Measurements from ENCODE around the gene NINJ2. TPM values are rescaled to one million over a fixed set of nuclear protein-coding genes. Genes with fewer than 3 reads are reported as not detected.

The NINJ2 gene
- total RNA-seq, 1 experiment from 2014 or later: 4.1 TPM

- no peak for DNase-seq (ENCODE audit: low read depth)
Measured at GRCh38 chr12:673849-674248, 10.6 kb upstream of the NINJ2 start.

- DNase-seq (ENCODE audit: low read depth): no peak
Measured at GRCh38 chr12:669576-669945, 6.3 kb upstream of the NINJ2 start.

GRCh38 chr12:668090-668481 lies 4.8 kb upstream of the NINJ2 start:
- DNase-seq (ENCODE audit: low read depth): no peak

GRCh38 chr12:666766-667308 lies 3.6 kb upstream of the NINJ2 start:
- peak; percentile 41 for DNase-seq (ENCODE audit: low read depth)

GRCh38 chr12:666066-666465 lies 2.8 kb upstream of the NINJ2 start:
- DNase-seq (ENCODE audit: low read depth): no peak

GRCh38 chr12:664779-665092 lies 1.5 kb upstream of the NINJ2 start:
- no peak for DNase-seq (ENCODE audit: low read depth)

- no peak for DNase-seq (ENCODE audit: low read depth)
Measured at GRCh38 chr12:664075-664778, 982 bp upstream of the NINJ2 start.

- peak; percentile 27 for DNase-seq (ENCODE audit: low read depth)
Measured at GRCh38 chr12:662566-663292, 516 bp downstream of the NINJ2 start.

GRCh38 chr12:661720-662486 lies 1.3 kb downstream of the NINJ2 start:
- no peak for DNase-seq (ENCODE audit: low read depth)

GRCh38 chr12:659090-659683 lies 4.1 kb downstream of the NINJ2 start:
- DNase-seq (ENCODE audit: low read depth): no peak

- DNase-seq (ENCODE audit: low read depth): no peak
Measured at GRCh38 chr12:650983-651382, 12.3 kb downstream of the NINJ2 start.

- DNase-seq (ENCODE audit: low read depth): no peak
Measured at GRCh38 chr12:647385-648085, 15.7 kb downstream of the NINJ2 start.

- DNase-seq (ENCODE audit: low read depth): no peak
Measured at GRCh38 chr12:646442-647384, 16.5 kb downstream of the NINJ2 start.

- peak; percentile 74 for DNase-seq (ENCODE audit: low read depth)
Measured at GRCh38 chr12:645563-646071, 17.6 kb downstream of the NINJ2 start.

- peak; percentile 60 for DNase-seq (ENCODE audit: low read depth)
Measured at GRCh38 chr12:644818-645552, 18.3 kb downstream of the NINJ2 start.

- DNase-seq (ENCODE audit: low read depth): no peak
Measured at GRCh38 chr12:644303-644639, 19.0 kb downstream of the NINJ2 start.

GRCh38 chr12:643475-644302 lies 19.6 kb downstream of the NINJ2 start:
- DNase-seq (ENCODE audit: low read depth): no peak

GRCh38 chr12:642633-643474 lies 20.4 kb downstream of the NINJ2 start:
- peak; percentile 77 for DNase-seq (ENCODE audit: low read depth)
